Stimulated activated CD4-positive, alpha-beta T cell treated with anti-CD3 and anti-CD28 coated beads, Interleukin-4, amount 100 ng/mL, for 4 hours (primary cell): ENCODE results near the gene PPP6R1.

Source experiments
- DNase-seq, 2 experiments: peaks; one replicate each; pipeline ENCODE4 v3.0.0-alpha.2; 2020

PPP6R1 gene

DNA sequence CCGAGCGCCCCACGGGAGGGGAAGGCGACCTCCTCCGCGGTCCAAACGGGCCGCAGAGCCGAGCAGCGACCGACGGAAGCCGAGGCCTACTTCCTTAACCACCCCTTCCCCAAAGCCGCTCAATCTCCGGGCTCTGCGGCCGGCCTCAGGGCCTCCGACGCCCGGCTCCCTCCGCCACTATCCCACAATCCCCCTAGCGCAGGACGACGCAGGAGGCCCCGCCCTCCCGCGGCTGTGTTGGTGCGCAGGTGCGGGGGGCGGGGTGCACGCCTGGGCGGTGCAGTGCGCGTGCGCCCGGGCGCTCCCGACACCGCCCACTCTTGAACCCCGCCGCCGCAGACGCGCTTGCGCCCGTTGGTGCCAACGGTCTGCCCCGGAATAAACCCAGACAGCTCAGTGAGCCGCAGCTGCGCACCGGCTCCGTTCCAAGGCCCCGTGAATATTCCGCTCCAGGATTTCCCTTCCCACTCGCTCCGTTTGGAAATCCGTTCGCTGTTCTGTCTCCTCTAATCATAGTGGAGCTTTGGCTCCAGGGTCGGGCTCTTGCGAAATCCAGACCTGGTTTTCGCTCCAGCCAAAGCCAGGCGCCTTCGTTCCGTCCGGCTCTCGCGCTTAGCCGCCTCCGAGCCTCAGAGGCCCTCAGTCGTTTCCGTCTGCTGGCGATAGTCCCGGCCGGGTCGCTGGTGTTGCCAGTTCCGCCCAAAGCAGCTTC lies at the start of gene PPP6R1:
PPP6R1 (minus strand) TSS at position 190 of the 712 bp plus-strand sequence. CDS start 11,914 bp downstream, outside the sequence.
- DNase-seq: peak; percentile 91 to 93

- no peak for DNase-seq
Observed at GRCh38 chr19:55308281-55308680, 49.5 kb upstream of the PPP6R1 start.

GRCh38 chr19:55306712-55307111 lies 47.9 kb upstream of the PPP6R1 start:
- no peak for DNase-seq

DNA sequence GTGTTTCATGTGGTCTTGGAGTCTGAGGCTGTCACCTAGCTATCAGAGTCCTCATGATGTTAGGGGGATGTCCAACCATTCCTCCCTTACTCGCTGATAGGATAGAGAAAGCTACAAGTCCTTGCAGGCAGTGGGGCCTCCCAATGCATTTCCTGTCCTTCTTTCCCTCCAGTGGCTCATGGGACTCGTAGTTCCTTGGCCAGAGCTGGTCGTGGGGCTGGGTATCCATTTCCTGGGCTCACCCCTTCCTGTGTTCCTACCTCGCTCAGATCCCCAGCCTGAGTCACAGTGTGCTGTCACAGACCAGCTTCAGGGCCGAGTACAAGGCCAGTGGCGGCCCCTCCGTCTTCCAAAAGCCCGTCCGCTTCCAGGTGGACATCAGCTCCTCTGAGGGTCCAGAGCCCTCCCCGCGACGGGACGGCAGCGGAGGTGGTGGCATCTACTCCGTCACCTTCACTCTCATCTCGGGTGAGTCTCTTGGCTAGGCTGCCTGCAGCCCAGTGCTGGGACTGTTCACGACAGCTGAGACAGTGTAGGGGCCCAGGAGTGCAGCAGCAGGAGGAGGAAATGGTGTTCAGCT lies 47.3 kb upstream of the PPP6R1 start:
- no peak for DNase-seq

DNA sequence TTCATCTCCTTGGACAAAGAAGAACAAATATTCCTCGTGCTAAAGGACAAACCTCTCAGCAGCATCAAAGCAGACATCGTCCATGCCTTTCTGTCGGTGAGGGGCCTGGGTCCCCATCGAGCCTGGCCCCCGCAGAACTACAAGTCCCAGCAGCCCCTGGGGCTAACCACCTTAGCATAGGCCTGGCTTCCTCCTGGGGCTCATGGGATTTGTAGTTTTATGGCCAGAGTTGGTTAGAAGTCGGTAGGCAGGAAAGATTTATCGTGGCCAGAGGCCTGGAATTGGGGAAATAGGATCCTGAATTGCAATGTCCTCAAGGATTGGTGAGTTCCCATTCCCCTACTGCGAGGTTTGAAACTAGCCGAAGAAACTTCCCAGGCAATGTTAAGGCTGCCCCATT lies 46.7 kb upstream of the PPP6R1 start:
- DNase-seq: peak; percentile 47 to 50

GRCh38 chr19:55304980-55305379 lies 46.2 kb upstream of the PPP6R1 start:
- DNase-seq: no peak

DNA sequence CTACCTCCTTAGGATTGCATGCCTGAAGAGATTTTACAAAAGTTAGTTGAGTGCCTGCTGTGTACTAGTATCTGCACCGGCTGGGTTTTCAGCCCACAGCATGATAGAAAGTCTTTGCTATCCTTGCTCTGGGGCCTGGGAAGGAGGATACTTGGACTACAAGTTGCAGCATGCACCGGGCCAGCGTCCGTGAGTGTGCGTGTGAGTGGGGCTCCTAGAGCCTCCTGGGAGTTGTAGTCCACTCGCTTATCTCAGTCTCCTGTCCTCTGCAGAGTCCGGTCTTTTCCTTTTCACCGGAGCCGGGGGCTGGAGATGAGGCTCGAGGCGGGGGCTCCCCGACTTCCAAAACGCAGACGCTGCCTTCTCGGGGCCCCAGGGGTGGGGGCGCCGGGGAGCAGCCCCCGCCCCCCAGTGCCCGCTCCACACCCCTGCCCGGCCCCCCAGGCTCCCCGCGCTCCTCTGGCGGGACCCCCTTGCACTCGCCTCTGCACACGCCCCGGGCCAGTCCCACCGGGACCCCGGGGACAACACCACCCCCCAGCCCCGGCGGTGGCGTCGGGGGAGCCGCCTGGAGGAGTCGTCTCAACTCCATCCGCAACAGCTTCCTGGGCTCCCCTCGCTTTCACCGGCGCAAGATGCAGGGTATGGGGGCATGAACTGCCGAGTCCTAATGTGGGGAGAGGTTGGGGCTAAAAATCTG lies 45.6 kb upstream of the PPP6R1 start:
- no peak for DNase-seq

DNA sequence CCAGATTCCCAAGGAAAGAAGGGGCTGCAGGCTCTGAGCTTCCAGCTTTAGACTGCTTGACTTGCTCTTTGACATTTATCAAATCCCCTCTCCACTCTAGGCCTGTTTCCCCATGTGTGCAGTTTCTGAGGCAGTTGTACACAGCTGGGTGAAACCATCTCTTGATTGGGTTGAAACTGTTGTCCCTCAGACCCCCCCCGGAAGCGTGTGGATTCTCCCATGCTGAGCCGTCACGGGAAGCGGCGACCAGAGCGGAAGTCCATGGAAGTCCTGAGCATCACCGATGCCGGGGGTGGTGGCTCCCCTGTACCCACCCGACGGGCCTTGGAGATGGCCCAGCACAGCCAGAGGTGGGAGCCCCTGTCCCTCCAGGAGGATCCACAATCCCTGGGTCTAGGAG lies 44.7 kb upstream of the PPP6R1 start:
- DNase-seq: no peak

GRCh38 chr19:55302318-55302703 lies 43.5 kb upstream of the PPP6R1 start:
- DNase-seq: no peak

DNA sequence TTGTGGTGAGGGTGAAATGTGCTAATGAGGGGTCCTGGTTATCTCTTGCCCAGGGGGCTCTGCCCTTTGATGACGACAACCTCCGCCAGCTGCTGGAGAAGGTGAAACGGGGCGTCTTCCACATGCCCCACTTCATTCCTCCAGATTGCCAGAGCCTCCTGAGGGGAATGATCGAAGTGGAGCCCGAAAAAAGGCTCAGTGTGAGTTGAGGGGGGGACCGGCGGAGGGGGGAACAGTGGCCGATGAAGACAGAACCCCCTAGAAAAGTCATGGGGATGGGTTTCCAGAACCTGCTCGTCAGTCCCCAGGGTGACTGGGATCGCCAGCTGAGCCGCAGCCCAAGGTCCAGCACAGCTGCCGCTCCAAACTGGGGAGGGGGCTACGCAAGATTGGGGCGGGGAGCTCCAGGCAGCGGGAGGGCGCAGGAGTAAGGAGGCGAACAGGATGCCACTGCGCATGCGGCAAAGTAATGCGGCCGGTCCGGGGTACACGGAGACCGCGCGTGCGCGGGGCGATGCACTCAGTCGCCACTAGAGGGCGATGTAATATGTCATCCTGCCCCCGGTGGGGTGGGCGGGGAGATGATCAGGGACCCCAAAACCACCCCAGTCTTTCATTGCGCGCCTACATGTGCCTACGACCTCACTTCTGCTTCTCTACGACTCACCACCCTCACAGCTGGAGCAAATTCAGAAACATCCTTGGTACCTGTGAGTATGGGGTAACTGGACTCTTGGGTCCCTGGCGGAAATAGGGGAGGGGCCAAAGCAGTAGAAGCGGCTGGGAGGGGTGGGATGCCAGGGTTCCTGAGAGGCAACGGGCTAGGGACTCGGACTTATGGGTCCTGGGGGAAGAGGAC lies 42.9 kb upstream of the PPP6R1 start:
- DNase-seq: peak; percentile 89 to 98

- no peak for DNase-seq
Observed at GRCh38 chr19:55300886-55301458, 42.2 kb upstream of the PPP6R1 start.

- DNase-seq: no peak
Observed at GRCh38 chr19:55299991-55300390, 41.2 kb upstream of the PPP6R1 start.

DNA sequence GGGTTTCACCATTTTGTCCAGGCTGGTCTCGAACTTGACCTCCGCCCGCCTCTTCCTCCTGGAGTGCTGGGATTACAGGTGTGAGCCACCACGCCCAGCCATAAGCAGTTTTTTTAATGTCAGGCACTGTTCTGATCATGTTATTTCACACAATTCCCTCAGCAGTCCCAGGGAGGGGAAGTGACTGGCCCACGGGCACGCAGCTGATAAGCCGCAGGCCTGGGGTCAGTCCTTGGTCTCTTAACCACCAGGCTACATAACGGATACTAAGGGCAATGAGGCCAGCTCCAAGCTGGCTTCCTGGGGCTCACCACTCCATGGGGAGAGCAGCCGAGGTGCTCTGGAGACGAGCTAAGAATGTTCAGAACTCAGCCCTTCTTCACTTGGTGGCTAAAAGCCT lies 38.5 kb upstream of the PPP6R1 start:
- DNase-seq: no peak

GRCh38 chr19:55289117-55289796 lies 30.4 kb upstream of the PPP6R1 start:
- DNase-seq: no peak

- DNase-seq: no peak
Observed at GRCh38 chr19:55287361-55288079, 28.7 kb upstream of the PPP6R1 start.

GRCh38 chr19:55285229-55285890 lies 26.5 kb upstream of the PPP6R1 start:
- no peak for DNase-seq

- no peak for DNase-seq
Observed at GRCh38 chr19:55284405-55285058, 25.7 kb upstream of the PPP6R1 start.

- DNase-seq: peak; percentile 51 to 61
Observed at GRCh38 chr19:55283548-55284377, 24.9 kb upstream of the PPP6R1 start, which contains the start of gene BRSK1. Gene BRSK1 (plus strand): TSS chr19:55283997. CDS start chr19:55284443, 446 bp downstream.
